Upper lobe of right lung (tissue), 1 donor: ENCODE measurements around the gene DNAJC11. TPM values are rescaled to one million over a fixed set of nuclear protein-coding genes. Genes with fewer than 3 reads are reported as not detected.

Experiments
- ATAC-seq: fragments of 200-7000 bp; cut with Tn5 transposase; one replicate; pipeline ENCODE4 v1.9.1; 2020; ENCODE audit warnings: mild to moderate bottlenecking, moderate library complexity
- DNase-seq: peaks from one replicate; pipeline ENCODE4 v3.0.0-alpha.2; 2020
- H3K27ac ChIP-seq: fragments of 200-600 bp; one replicate; pipeline ENCODE4 v1.8.0; 2022
- H3K27me3 ChIP-seq: fragments of 200-600 bp; one replicate; pipeline ENCODE4 v1.8.0; 2022; ENCODE audit warnings: mild to moderate bottlenecking
- H3K36me3 ChIP-seq: fragments of 200-600 bp; one replicate; pipeline ENCODE4 v1.8.0; 2022
- H3K4me1 ChIP-seq: fragments of 200-600 bp; one replicate; pipeline ENCODE4 v1.8.0; 2022
- H3K4me3 ChIP-seq: fragments of 200-600 bp; one replicate; pipeline ENCODE4 v1.8.0; 2022; ENCODE audit warnings: mild to moderate bottlenecking
- H3K9me3 ChIP-seq: fragments of 200-600 bp; one replicate; pipeline ENCODE4 v1.8.0; 2022
- intact Hi-C: fragments of 100-400 bp; cut with DNase I; formaldehyde crosslinking; loops from one replicate; pipeline ENCODE4 v1.11.0; 2022
- total RNA-seq: library from RNA; stranded (reverse); fragmentation: NEBNext Ultra II Directional; extraction: Animal tissue kit (Norgen Biotek cat#: 25700); gene quantifications from one replicate; pipeline ENCODE4 v1.2.1, GENCODE V29; 2021
- TF ChIP-seq, protein P1 (sequence below): fragments of 200-600 bp; IDR thresholded peaks from one replicate; pipeline ENCODE4 v1.8.0; 2022; ENCODE audit warnings: antibody characterized with exemption
- donor health status: DM: no; HTN: yes; CAD: no; lungs with severe emphysema.

Gene DNAJC11
- total RNA-seq, 1 donor from 2014 or later: 37.6 TPM

- H3K27ac ChIP-seq: no peak overlapping the region
- TF ChIP-seq, protein P1, sequence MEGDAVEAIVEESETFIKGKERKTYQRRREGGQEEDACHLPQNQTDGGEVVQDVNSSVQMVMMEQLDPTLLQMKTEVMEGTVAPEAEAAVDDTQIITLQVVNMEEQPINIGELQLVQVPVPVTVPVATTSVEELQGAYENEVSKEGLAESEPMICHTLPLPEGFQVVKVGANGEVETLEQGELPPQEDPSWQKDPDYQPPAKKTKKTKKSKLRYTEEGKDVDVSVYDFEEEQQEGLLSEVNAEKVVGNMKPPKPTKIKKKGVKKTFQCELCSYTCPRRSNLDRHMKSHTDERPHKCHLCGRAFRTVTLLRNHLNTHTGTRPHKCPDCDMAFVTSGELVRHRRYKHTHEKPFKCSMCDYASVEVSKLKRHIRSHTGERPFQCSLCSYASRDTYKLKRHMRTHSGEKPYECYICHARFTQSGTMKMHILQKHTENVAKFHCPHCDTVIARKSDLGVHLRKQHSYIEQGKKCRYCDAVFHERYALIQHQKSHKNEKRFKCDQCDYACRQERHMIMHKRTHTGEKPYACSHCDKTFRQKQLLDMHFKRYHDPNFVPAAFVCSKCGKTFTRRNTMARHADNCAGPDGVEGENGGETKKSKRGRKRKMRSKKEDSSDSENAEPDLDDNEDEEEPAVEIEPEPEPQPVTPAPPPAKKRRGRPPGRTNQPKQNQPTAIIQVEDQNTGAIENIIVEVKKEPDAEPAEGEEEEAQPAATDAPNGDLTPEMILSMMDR: no peak
- intact Hi-C loops: no loop called here
- H3K27me3 ChIP-seq: no peaks in the 10 kb centered on the region
- H3K9me3 ChIP-seq: no peaks in the 10 kb centered on the region
- H3K4me1 ChIP-seq: no peaks in the 10 kb centered on the region
- H3K36me3 ChIP-seq: no peaks in the 10 kb centered on the region
- ATAC-seq: no peak
- no peak overlapping the region for H3K4me3 ChIP-seq
- no peak for DNase-seq
Measured at GRCh38 chr1:6694121-6694713, 7.4 kb downstream of the DNAJC11 start.

- no peak for ATAC-seq
- no peaks in the 10 kb centered on the region for H3K27me3 ChIP-seq
- no peaks in the 10 kb centered on the region for H3K9me3 ChIP-seq
- intact Hi-C loops: no loop called here
- no peak overlapping the region for H3K27ac ChIP-seq
- no peak overlapping the region for H3K4me3 ChIP-seq
- TF ChIP-seq, protein P1: no peak
- H3K36me3 ChIP-seq: no peaks in the 10 kb centered on the region
- no peaks in the 10 kb centered on the region for H3K4me1 ChIP-seq
- no peak for DNase-seq
Measured at GRCh38 chr1:6692956-6693355, 8.7 kb downstream of the DNAJC11 start.

DNA sequence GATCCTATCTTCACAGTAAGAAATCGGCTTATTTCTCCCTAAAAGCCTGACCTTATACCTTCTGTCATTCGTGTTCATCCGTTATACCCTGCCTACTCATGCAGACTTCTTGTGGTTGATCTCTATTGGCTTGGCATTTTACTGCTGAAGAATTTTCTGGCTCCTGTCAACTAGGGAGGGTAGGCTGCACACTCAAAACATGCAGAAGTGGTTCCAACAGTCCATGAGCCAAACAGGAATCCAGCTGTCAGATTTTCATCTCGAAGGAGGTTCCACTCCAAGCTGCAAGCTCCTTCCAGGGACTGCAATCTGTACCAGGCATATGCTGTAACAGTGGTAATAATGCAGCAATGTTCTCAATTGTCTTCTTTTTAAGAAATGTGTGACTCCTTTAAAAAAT lies 10.1 kb downstream of the DNAJC11 start:
- Histone ChIP-seq H3K9me3 (no peaks in the 10 kb centered on the region), H3K36me3 (no peaks in the 10 kb centered on the region), H3K27ac (no peak overlapping the region), H3K27me3 (no peaks in the 10 kb centered on the region), H3K4me1 (no peaks in the 10 kb centered on the region), H3K4me3 (no peak overlapping the region)
- TF ChIP-seq, protein P1: no peak
- DNase-seq (no peak), ATAC-seq (no peak)
- intact Hi-C loops: no loop called here

- Histone ChIP-seq H3K4me1 (no peaks in the 10 kb centered on the region), H3K9me3 (no peaks in the 10 kb centered on the region), H3K4me3 (no peak overlapping the region), H3K27me3 (no peaks in the 10 kb centered on the region), H3K36me3 (no peaks in the 10 kb centered on the region), H3K27ac (no peak overlapping the region)
- ATAC-seq: no peak
- DNase-seq: no peak
- TF ChIP-seq, protein P1: no peak
- intact Hi-C loops: no loop called here
Measured at GRCh38 chr1:6690186-6690585, 11.4 kb downstream of the DNAJC11 start.

GRCh38 chr1:6688757-6689156 lies 12.9 kb downstream of the DNAJC11 start:
- ATAC-seq: no peak
- no peaks in the 10 kb centered on the region for H3K4me1 ChIP-seq
- H3K27ac ChIP-seq: no peak overlapping the region
- TF ChIP-seq, protein P1: no peak
- intact Hi-C loops: no loop called here
- no peak overlapping the region for H3K4me3 ChIP-seq
- H3K36me3 ChIP-seq: no peaks in the 10 kb centered on the region
- no peaks in the 10 kb centered on the region for H3K9me3 ChIP-seq
- no peaks in the 10 kb centered on the region for H3K27me3 ChIP-seq
- DNase-seq: no peak

GRCh38 chr1:6688001-6688400 lies 13.6 kb downstream of the DNAJC11 start:
- no peak overlapping the region for H3K27ac ChIP-seq
- no peak overlapping the region for H3K4me3 ChIP-seq
- intact Hi-C loops: no loop called here
- no peaks in the 10 kb centered on the region for H3K36me3 ChIP-seq
- H3K27me3 ChIP-seq: no peaks in the 10 kb centered on the region
- DNase-seq (no peak), ATAC-seq (no peak)
- H3K9me3 ChIP-seq: no peaks in the 10 kb centered on the region
- TF ChIP-seq, protein P1: no peak
- no peaks in the 10 kb centered on the region for H3K4me1 ChIP-seq
